IMR-90 (cell line): ENCODE measurements around the gene C1orf105. TPM values are rescaled to one million over a fixed set of nuclear protein-coding genes. Genes with fewer than 3 reads are reported as not detected.

ENCODE experiments used
- ATAC-seq: fragments of 200-7000 bp; cut with Tn5 transposase; 2 replicates; pipeline ENCODE4 v1.9.1; 2020; ENCODE audit warnings: low read depth, mild to moderate bottlenecking, moderate library complexity
- BruUV-seq: library from RNA; stranded (reverse); fragments of 400-500 nt; replicated peaks from 2 replicates; lab custom pipeline; 2021; lab: Mats Ljungman, UMichigan
- CTCF ChIA-PET: fragments of 300-600 bp; formaldehyde crosslinking; extraction: SDS; loops from one replicate; lab custom pipeline; 2021; ENCODE audit warnings: antibody characterized with exemption; lab: Yijun Ruan, JAX
- POLR2A ChIA-PET: fragments of 300-600 bp; sonication (Branson Sonifier 250); formaldehyde crosslinking; loops from one replicate; lab custom pipeline; 2022; ENCODE audit warnings: antibody characterized with exemption; ENCODE audit not compliant: unreplicated experiment; lab: Charles Lee
- DNase-seq: peaks from one replicate; pipeline ENCODE4 v3.0.0; 2013
- H2AFZ ChIP-seq: replicated peaks from 2 replicates; pipeline ENCODE3; 2013; ENCODE audit warnings: low read length, mild to moderate bottlenecking; ENCODE audit not compliant: poor library complexity
- H2AK5ac ChIP-seq: 2 replicates; pipeline ENCODE4 v1.6.1; 2013; ENCODE audit warnings: low read depth, low read length, inconsistent platforms
- H2AK9ac ChIP-seq: replicated peaks from 2 replicates; pipeline ENCODE3; 2013; ENCODE audit warnings: mild to moderate bottlenecking, low read depth, low read length, moderate library complexity; ENCODE audit not compliant: poor library complexity
- H2BK120ac ChIP-seq: 2 replicates; pipeline ENCODE4 v1.6.1; 2013; ENCODE audit warnings: low read depth, low read length, inconsistent platforms
- H2BK15ac ChIP-seq: 3 replicates; pipeline ENCODE4 v1.6.1; 2013; ENCODE audit warnings: low read depth, low read length, inconsistent platforms
- H2BK20ac ChIP-seq: 2 replicates; pipeline ENCODE4 v1.6.1; 2013; ENCODE audit warnings: low read depth, mild to moderate bottlenecking, inconsistent platforms, low read length, moderate library complexity
- H2BK5ac ChIP-seq: 2 replicates; pipeline ENCODE4 v1.6.1; 2013; ENCODE audit warnings: mild to moderate bottlenecking, low read depth, low read length, inconsistent platforms; ENCODE audit not compliant: poor library complexity, severe bottlenecking
- H3K14ac ChIP-seq: replicated peaks from 2 replicates; pipeline ENCODE4 v1.6.1; 2013; ENCODE audit warnings: low read depth, low read length, inconsistent platforms
- H3K18ac ChIP-seq: 2 replicates; pipeline ENCODE4 v1.6.1; 2013; ENCODE audit warnings: low read depth, low read length, control low read depth
- H3K23ac ChIP-seq: 2 replicates; pipeline ENCODE4 v1.6.1; 2013; ENCODE audit warnings: low read depth, low read length, inconsistent platforms
- H3K27ac ChIP-seq: 2 replicates; pipeline ENCODE4 v1.5.1; 2013; ENCODE audit warnings: mild to moderate bottlenecking, control low read depth, low read length; ENCODE audit not compliant: insufficient read depth
- H3K27me3 ChIP-seq: 2 replicates; pipeline ENCODE4 v1.6.1; 2013; ENCODE audit warnings: low read length; ENCODE audit not compliant: control insufficient read depth, insufficient read depth
- H3K36me3 ChIP-seq: 2 replicates; pipeline ENCODE4 v1.6.1; 2013; ENCODE audit warnings: low read length, mixed read lengths; ENCODE audit not compliant: control insufficient read depth, insufficient read depth
- H3K4ac ChIP-seq: 2 replicates; pipeline ENCODE4 v1.6.1; 2013; ENCODE audit warnings: low read depth, low read length, inconsistent platforms
- H3K4me1 ChIP-seq: 2 replicates; pipeline ENCODE4 v1.6.1; 2013; ENCODE audit warnings: low read length, mixed read lengths; ENCODE audit not compliant: control insufficient read depth, insufficient read depth
- H3K4me2 ChIP-seq: 2 replicates; pipeline ENCODE4 v1.6.1; 2013; ENCODE audit warnings: low read depth, mild to moderate bottlenecking, control low read depth, low read length, moderate library complexity
- H3K4me3 ChIP-seq: 2 replicates; pipeline ENCODE4 v1.5.1; 2013; ENCODE audit warnings: low read depth, mild to moderate bottlenecking, control low read depth, low read length, moderate library complexity; ENCODE audit not compliant: insufficient read depth
- H3K56ac ChIP-seq: 2 replicates; pipeline ENCODE4 v1.6.1; 2013; ENCODE audit warnings: low read length, inconsistent platforms; ENCODE audit not compliant: insufficient read depth; ENCODE audit errors: extremely low read depth
- H3K79me1 ChIP-seq, 2 experiments: 2 replicates each; pipeline ENCODE4 v1.6.1; 2013; ENCODE audit warnings: low read length in 2 of 2, inconsistent platforms in 1 of 2, low read depth in 1 of 2
- H3K9ac ChIP-seq: 2 replicates; pipeline ENCODE4 v1.6.1; 2013; ENCODE audit warnings: low read depth, low read length, control low read depth
- H3K9me1 ChIP-seq: 2 replicates; pipeline ENCODE4 v1.6.1; 2013; ENCODE audit warnings: low read length, inconsistent platforms; ENCODE audit not compliant: insufficient read depth
- H3K9me3 ChIP-seq: 2 replicates; pipeline ENCODE4 v1.6.1; 2013; ENCODE audit warnings: low read length; ENCODE audit not compliant: control insufficient read depth, insufficient read depth
- H4K20me1 ChIP-seq: 2 replicates; pipeline ENCODE4 v1.6.1; 2013; ENCODE audit warnings: low read length, inconsistent platforms; ENCODE audit not compliant: insufficient read depth
- H4K5ac ChIP-seq: 2 replicates; pipeline ENCODE4 v1.6.1; 2013; ENCODE audit warnings: mild to moderate bottlenecking, low read depth, low read length, control low read depth
- H4K8ac ChIP-seq, 2 experiments: 2 replicates each; pipeline ENCODE4 v1.6.1; 2013; ENCODE audit warnings: low read depth in 2 of 2, low read length in 2 of 2, control low read depth in 1 of 2, inconsistent platforms in 1 of 2
- H4K91ac ChIP-seq: 2 replicates; pipeline ENCODE4 v1.6.1; 2013; ENCODE audit warnings: low read depth, low read length, inconsistent platforms; ENCODE audit not compliant: insufficient read depth
- MXI1 ChIP-seq: IDR thresholded peaks from 2 replicates; pipeline ENCODE4 v1.6.1; 2012; ENCODE audit warnings: low read depth, mild to moderate bottlenecking, low read length, moderate library complexity, borderline replicate concordance
- RAD21 ChIP-seq: IDR thresholded peaks from 2 replicates; pipeline ENCODE4 v1.6.1; 2012; ENCODE audit warnings: low read length, improper control_type of control experiment
- USF2 ChIP-seq: fragments of 150-350 bp; IDR thresholded peaks from 2 replicates; pipeline ENCODE4 v1.6.1; 2017; ENCODE audit warnings: mild to moderate bottlenecking, antibody characterized with exemption, low read length, low read depth
- whole genome bisulfite sequencing, 2 experiments: methylation state at CpG; one replicate each; pipeline versions ENCODE4 v1.1.5 to v1.1.7; 2013; ENCODE audit warnings: missing lambda C conversion rate in 2 of 2; ENCODE audit not compliant: insufficient read length in 1 of 2; ENCODE audit errors: extremely low coverage in 2 of 2; 5-methylcytosine and 5-hydroxymethylcytosine counted together
- dilution Hi-C: fragments of 300-500 bp; cut with HindIII; formaldehyde crosslinking; loops from one replicate; pipeline ENCODE4 v1.14.3; 2018; ENCODE audit warnings: low sequenced_read_pairs; ENCODE audit not compliant: unreplicated experiment
- in situ Hi-C: fragments of 300-500 bp; cut with MboI; formaldehyde crosslinking; loops from 3 replicates; pipeline ENCODE4 v1.14.3; 2019; ENCODE audit warnings: low sequenced_read_pairs, inconsistent platforms, mixed read lengths
- intact Hi-C: fragments of 100-400 bp; cut with micrococcal nuclease; formaldehyde crosslinking; loops from 2 replicates; pipeline ENCODE4 v1.10.0; 2022
- polyA plus RNA-seq, 3 experiments: library from polyadenylated mRNA; depleted of rRNA; stranded (reverse); fragments of >200 nt; gene quantifications; 2 replicates each; pipeline ENCODE4 v1.2.3, GENCODE V29; 2012; ENCODE audit warnings: low replicate concordance in 1 of 3
- total RNA-seq: library from RNA; depleted of rRNA; stranded (reverse); fragments of >200 nt; gene quantifications from 2 replicates; pipeline ENCODE4 v1.2.3, GENCODE V29; 2012
- TF ChIP-seq, protein P1 (sequence below): conservative IDR thresholded peaks from 2 replicates; pipeline ENCODE4 v1.5.1; 2012; ENCODE audit warnings: mild to moderate bottlenecking, low read depth, low read length, improper control_type of control experiment

C1orf105 gene
- total and polyA plus RNA-seq, 2 of the 4 experiments (the other 2 are of a cell fraction): not detected

DNA sequence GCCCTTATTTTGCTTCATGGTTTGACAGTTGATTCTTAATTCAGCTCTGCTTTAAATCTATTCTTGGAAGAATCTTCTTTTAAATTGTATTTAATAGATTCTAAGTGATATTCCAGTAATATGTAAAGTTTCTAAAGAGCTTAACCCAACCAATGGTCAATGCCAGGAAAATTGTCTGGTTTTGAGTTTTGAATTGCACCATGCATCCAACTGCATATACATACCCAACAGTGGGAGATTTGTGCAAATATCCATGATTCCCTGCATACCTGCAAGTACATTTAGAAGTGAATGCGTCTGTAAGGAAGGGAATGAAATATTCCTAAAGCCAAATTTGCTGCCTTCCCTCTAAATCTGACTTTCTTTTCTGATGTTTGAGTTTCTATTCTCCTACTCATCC lies 35.8 kb upstream of the C1orf105 start:
- H3K4me2 ChIP-seq: no peak overlapping the region
- no peaks in the 10 kb centered on the region for H3K27me3 ChIP-seq
- CTCF ChIA-PET: no interaction called here

More for the DNA sequence above, 35.8 kb upstream of the C1orf105 start:
- Histone ChIP-seq H3K4me3 (no peak overlapping the region), H2BK20ac (no peak overlapping the region), H3K56ac (no peak overlapping the region), H3K4me1 (peaks cover 12% of the 10 kb centered on the region), H3K23ac (peak overlapping the region; percentile 49; the same call in 1 of the 2 replicates), H3K9me1 (peaks cover 4% of the 10 kb centered on the region; the same call in 1 of the 2 replicates), H3K9ac (no peak overlapping the region), H2AFZ (no peak overlapping the region), H3K27ac (no peak overlapping the region), H3K4ac (peak overlapping the region; percentile 3; the same call in 1 of the 2 replicates), H4K8ac (peak overlapping the region in 1 of 2 experiments; percentile 67; a peak in 1 of 4 replicates), H3K18ac (peak overlapping the region; percentile 13; the same call in 1 of the 2 replicates), H2BK15ac (peak overlapping the region; percentile 87; the same call in 2 of the 3 replicates), H3K79me1 (no peaks in the 10 kb centered on the region), H2BK120ac (peak overlapping the region; percentile 29; the same call in 1 of the 2 replicates), H4K91ac (peak overlapping the region; percentile 59; the same call in 1 of the 2 replicates), H3K9me3 (no peaks in the 10 kb centered on the region), H2BK5ac (no peak overlapping the region), H3K14ac (0 out of 2 replicates have a peak overlapping the region, but pooled peaks have one; percentile 24), H4K20me1 (no peaks in the 10 kb centered on the region), H3K36me3 (no peaks in the 10 kb centered on the region), H2AK9ac (no peak overlapping the region), H2AK5ac (peak overlapping the region; percentile 23; the same call in 1 of the 2 replicates), H4K5ac (no peak overlapping the region; the same call in 1 of the 2 replicates)
- no TSS peak for BruUV-seq
- dilution Hi-C loops (no loop called here), intact Hi-C loops (no loop called here), in situ Hi-C loops (no loop called here)
- POLR2A ChIA-PET: interaction anchor here (0.6 to 0.7 kb wide), 2 partner anchors 15 to 178 kb away, joined by 3 read pairs; no protein-coding TSS in a partner anchor
- ATAC-seq: no peak
- no peak for DNase-seq
- TF ChIP-seq MXI1 (no peak), USF2 (no peak), RAD21 (no peak)
- TF ChIP-seq, protein P1, sequence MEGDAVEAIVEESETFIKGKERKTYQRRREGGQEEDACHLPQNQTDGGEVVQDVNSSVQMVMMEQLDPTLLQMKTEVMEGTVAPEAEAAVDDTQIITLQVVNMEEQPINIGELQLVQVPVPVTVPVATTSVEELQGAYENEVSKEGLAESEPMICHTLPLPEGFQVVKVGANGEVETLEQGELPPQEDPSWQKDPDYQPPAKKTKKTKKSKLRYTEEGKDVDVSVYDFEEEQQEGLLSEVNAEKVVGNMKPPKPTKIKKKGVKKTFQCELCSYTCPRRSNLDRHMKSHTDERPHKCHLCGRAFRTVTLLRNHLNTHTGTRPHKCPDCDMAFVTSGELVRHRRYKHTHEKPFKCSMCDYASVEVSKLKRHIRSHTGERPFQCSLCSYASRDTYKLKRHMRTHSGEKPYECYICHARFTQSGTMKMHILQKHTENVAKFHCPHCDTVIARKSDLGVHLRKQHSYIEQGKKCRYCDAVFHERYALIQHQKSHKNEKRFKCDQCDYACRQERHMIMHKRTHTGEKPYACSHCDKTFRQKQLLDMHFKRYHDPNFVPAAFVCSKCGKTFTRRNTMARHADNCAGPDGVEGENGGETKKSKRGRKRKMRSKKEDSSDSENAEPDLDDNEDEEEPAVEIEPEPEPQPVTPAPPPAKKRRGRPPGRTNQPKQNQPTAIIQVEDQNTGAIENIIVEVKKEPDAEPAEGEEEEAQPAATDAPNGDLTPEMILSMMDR: no peak
- WGBS, 2 experiments: no CpG with 5 or more reads among the region's 1 CpG
